ENCODE data around the gene FLRT3.

Gene FLRT3

GRCh38 chr20:14313341-14314020, 23.9 kb downstream of the FLRT3 start:
- DNase-seq = no peak

GRCh38 chr20:14312001-14312400, 25.4 kb downstream of the FLRT3 start:
- DNase-seq = no peak

GRCh38 chr20:14310977-14311627, 26.3 kb downstream of the FLRT3 start:
- DNase-seq = no peak

GRCh38 chr20:14307956-14308355, 29.5 kb downstream of the FLRT3 start:
- DNase-seq = no peak

GRCh38 chr20:14304472-14304871, 32.9 kb downstream of the FLRT3 start:
- no peak for DNase-seq

GRCh38 chr20:14303651-14304050, 33.8 kb downstream of the FLRT3 start:
- DNase-seq = no peak

- no peak for DNase-seq
These were observed 34.3 kb downstream of the FLRT3 start for GRCh38 chr20:14303106-14303505.

GRCh38 chr20:14299831-14300230, 37.6 kb downstream of the FLRT3 start:
- DNase-seq = no peak

GRCh38 chr20:14295770-14296309, 41.6 kb downstream of the FLRT3 start:
- no peak for DNase-seq

GRCh38 chr20:14295238-14295637, 42.2 kb downstream of the FLRT3 start:
- DNase-seq = no peak

GRCh38 chr20:14291502-14291901, 45.9 kb downstream of the FLRT3 start:
- no peak for DNase-seq

- DNase-seq = no peak
These were observed 48.8 kb downstream of the FLRT3 start for GRCh38 chr20:14288341-14289330.

- DNase-seq = no peak
These were observed 53.0 kb downstream of the FLRT3 start for GRCh38 chr20:14284443-14284842.

GRCh38 chr20:14282140-14282539, 55.3 kb downstream of the FLRT3 start:
- no peak for DNase-seq

All from NCI-H1694 (cell line).